GM12864 (cell line): Measurements from ENCODE around the gene LOX.

Experiments
- DNase-seq: peaks from one replicate; pipeline ENCODE4 v3.0.0-alpha.2; 2011; ENCODE audit warnings: low read depth
- H3K4me3 ChIP-seq: 2 replicates; pipeline ENCODE4 v1.5.1; 2011; ENCODE audit warnings: mild to moderate bottlenecking, low read depth, low read length, control low read depth
- TF ChIP-seq, protein P1 (sequence below): IDR thresholded peaks from 2 replicates; pipeline ENCODE4 v1.5.1; 2011; ENCODE audit warnings: low read depth, mild to moderate bottlenecking, moderate library complexity, low read length, control low read depth, inconsistent platforms; ENCODE audit errors: missing control alignments

LOX gene

DNA sequence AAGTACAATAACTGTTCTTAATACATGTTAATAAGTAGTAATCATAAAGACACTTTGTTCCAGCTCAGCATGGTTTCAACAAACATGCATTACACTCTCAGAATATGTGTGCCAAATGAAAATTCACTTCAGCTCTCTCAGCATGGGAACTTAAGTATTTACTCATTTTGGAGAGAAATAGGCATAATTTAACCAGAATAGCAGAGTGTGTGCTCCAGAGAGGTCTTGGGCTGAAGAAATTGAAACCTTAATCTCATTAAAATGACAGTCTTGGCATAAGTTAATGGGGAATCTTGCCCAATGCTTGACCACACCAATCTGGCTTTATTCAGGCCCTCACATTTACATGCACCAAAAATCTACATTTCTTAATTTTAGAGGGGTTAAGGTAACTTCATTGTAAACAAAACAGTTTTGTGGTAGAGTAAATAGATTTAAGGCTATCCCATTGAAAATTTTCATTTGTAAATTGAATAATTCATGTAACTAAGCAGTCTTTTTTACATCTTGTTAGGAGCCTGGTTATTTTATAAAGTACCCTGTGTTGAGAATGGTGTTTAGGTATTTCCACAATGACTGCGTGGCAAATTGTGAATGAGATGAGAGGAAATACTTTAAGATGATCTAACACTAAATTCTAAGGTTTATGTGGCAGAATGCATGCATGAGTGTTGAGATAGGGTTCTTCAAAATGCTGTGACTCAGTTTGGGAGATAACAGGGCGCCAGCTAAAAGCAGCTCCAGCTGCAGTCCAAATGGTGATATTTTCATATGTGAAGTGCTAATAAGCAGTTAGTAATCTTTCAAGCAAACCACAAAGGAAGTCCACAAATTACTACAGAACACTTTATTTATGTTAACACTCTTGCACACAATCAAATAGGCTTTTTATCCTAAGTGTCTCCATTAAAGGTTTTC lies 11.3 kb upstream of the LOX start:
- no peak for DNase-seq
- TF ChIP-seq, protein P1, sequence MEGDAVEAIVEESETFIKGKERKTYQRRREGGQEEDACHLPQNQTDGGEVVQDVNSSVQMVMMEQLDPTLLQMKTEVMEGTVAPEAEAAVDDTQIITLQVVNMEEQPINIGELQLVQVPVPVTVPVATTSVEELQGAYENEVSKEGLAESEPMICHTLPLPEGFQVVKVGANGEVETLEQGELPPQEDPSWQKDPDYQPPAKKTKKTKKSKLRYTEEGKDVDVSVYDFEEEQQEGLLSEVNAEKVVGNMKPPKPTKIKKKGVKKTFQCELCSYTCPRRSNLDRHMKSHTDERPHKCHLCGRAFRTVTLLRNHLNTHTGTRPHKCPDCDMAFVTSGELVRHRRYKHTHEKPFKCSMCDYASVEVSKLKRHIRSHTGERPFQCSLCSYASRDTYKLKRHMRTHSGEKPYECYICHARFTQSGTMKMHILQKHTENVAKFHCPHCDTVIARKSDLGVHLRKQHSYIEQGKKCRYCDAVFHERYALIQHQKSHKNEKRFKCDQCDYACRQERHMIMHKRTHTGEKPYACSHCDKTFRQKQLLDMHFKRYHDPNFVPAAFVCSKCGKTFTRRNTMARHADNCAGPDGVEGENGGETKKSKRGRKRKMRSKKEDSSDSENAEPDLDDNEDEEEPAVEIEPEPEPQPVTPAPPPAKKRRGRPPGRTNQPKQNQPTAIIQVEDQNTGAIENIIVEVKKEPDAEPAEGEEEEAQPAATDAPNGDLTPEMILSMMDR = no peak
- no peak overlapping the region for H3K4me3 ChIP-seq

DNA sequence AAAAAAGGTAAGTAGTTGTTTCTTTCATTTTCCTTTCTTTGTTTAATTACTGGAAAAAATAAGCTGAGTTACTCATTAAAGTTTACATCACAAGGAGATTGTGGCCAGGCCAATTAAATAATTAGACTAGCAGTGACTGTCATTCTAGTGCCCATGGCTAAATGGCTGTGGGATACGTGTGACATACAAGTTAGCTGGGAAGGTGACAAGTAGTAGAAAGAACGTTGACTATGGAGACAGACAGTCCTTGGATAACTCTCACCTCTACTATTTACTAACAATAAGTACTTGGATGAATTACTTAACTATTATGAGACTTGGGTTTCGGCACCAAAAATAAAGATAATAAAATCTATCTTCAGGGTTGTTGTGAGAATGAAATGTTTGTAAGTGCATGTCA lies 7.0 kb upstream of the LOX start:
- DNase-seq = no peak
- TF ChIP-seq, protein P1 = no peak
- no peak overlapping the region for H3K4me3 ChIP-seq

- no peak for DNase-seq
- H3K4me3 ChIP-seq = no peak overlapping the region
- TF ChIP-seq, protein P1 = no peak
Measured at GRCh38 chr5:122083535-122083934, 5.5 kb upstream of the LOX start.

- H3K4me3 ChIP-seq = no peak overlapping the region
- DNase-seq = no peak
- TF ChIP-seq, protein P1 = no peak
Measured at GRCh38 chr5:122081541-122081940, 3.5 kb upstream of the LOX start.

DNA sequence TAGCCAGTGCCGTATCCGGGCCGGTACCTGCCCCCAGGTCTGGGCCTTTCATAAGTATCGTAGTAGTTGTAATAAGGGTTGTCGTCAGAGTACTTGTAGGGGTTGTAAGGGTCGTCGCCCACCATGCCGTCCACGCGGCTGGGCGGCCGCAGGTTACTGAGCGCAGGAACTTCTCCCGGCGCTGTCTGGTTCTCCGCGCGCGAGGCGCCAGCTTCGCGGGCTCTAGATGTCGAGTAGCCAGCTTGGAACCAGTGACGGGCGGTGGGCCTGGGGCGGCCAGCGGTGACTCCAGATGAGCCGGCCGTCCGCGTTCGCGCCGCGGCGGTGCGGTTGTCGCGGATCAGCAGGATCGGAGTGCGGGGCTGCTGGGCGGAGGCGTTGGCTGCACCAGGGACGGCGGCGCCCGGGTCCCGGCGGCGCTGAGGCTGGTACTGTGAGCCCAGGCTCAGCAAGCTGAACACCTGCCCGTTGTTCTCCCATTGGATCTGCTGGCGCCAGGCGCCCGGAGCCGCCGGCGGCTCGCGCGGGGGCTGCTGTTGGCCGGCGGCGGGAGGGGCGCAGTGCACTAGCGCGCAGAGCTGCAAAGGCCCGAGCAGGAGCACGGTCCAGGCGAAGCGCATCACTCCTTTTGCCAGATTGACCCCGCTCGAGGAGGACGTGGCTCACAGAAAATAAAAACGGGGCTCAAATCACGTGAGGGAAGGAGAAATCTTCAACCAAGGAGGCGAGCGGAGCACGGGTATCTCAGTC lies 518 bp downstream of the LOX start:
- H3K4me3 ChIP-seq = peak overlapping the region; percentile 6
- no peak for DNase-seq
- TF ChIP-seq, protein P1 = no peak

GRCh38 chr5:122076669-122077365 lies 1.2 kb downstream of the LOX start:
- peak overlapping the region; percentile 6; the same call in 1 of the 2 replicates for H3K4me3 ChIP-seq
- no peak for DNase-seq
- TF ChIP-seq, protein P1 = peak; percentile 65
